Stimulated activated CD4-positive, alpha-beta T cell treated with anti-CD3 and anti-CD28 coated beads, Interleukin-1b, Interleukin-23, amount 100 ng/mL, for 24 hours (primary cell): Measurements from ENCODE around the gene TMEM52.
A peak's percentile ranks its signal among the peaks of the same experiment; 100 is the strongest.

Experiments used
- DNase-seq, 4 experiments: peaks; one replicate each; pipeline ENCODE4 v3.0.0-alpha.2; 2020; ENCODE audit warnings: low read depth in 4 of 4, low spot score in 1 of 4

TMEM52 gene

GRCh38 chr1:1915911-1916840 is 2.9 kb downstream of the TMEM52 start:
- no peak for DNase-seq

- no peak for DNase-seq
These were observed 3.9 kb downstream of the TMEM52 start, which contains the start of gene CALML6 for GRCh38 chr1:1914971-1915692. Gene CALML6 (plus strand): TSS chr1:1915260. CDS start chr1:1915281, 21 bp downstream.

GRCh38 chr1:1914101-1914970 is 4.7 kb downstream of the TMEM52 start:
- no peak for DNase-seq

- DNase-seq = no peak
These were observed 7.6 kb downstream of the TMEM52 start for GRCh38 chr1:1911350-1912041.

- no peak for DNase-seq
These were observed 8.3 kb downstream of the TMEM52 start for GRCh38 chr1:1910651-1911331.

GRCh38 chr1:1910033-1910465 is 9.0 kb downstream of the TMEM52 start:
- DNase-seq = no peak

GRCh38 chr1:1908506-1908791 is 10.6 kb downstream of the TMEM52 start:
- no peak for DNase-seq

- DNase-seq = no peak
These were observed 11.9 kb downstream of the TMEM52 start for GRCh38 chr1:1907098-1907736.

- DNase-seq = peak in 3 of 4 experiments; percentile 45 to 52 (median 51)
These were observed 12.6 kb downstream of the TMEM52 start for GRCh38 chr1:1906185-1907097.

- no peak for DNase-seq
These were observed 15.9 kb downstream of the TMEM52 start for GRCh38 chr1:1903224-1903623.

- no peak for DNase-seq
These were observed 17.3 kb downstream of the TMEM52 start for GRCh38 chr1:1901641-1902294.

GRCh38 chr1:1900883-1901640 is 18.0 kb downstream of the TMEM52 start:
- no peak for DNase-seq

- DNase-seq = no peak
These were observed 19.1 kb downstream of the TMEM52 start for GRCh38 chr1:1899967-1900327.

GRCh38 chr1:1899266-1899966 is 19.7 kb downstream of the TMEM52 start:
- DNase-seq = no peak

- DNase-seq = no peak
These were observed 20.7 kb downstream of the TMEM52 start for GRCh38 chr1:1898246-1898933.
